H9 (cell line): Measurements from ENCODE around the gene ATP6V1G3. TPM values are rescaled to one million over a fixed set of nuclear protein-coding genes. Genes with fewer than 3 reads are reported as not detected.

Source experiments
- DNase-seq: peaks from one replicate; pipeline ENCODE4 v3.0.0-alpha.2; 2017
- H2AFZ ChIP-seq: one replicate; pipeline ENCODE4 v1.6.1; 2013; ENCODE audit warnings: mild to moderate bottlenecking, low read length, control low read depth, moderate library complexity
- H2AK5ac ChIP-seq: 2 replicates; pipeline ENCODE4 v1.6.1; 2013; ENCODE audit warnings: low read length, control low read depth, mixed read lengths; ENCODE audit not compliant: insufficient read length
- H2BK120ac ChIP-seq: one replicate; pipeline ENCODE4 v1.6.1; 2013; ENCODE audit warnings: low read depth, mild to moderate bottlenecking, low read length, control low read depth, inconsistent platforms; ENCODE audit not compliant: poor library complexity, severe bottlenecking
- H2BK12ac ChIP-seq: 2 replicates; pipeline ENCODE4 v1.6.1; 2013; ENCODE audit warnings: low read length, control low read depth, mixed read lengths, low read depth; ENCODE audit not compliant: insufficient read length
- H2BK15ac ChIP-seq: 2 replicates; pipeline ENCODE4 v1.6.1; 2013; ENCODE audit warnings: low read depth, low read length, control low read depth
- H2BK20ac ChIP-seq: one replicate; pipeline ENCODE4 v1.6.1; 2013; ENCODE audit warnings: low read depth, mild to moderate bottlenecking, low read length, control low read depth, inconsistent platforms; ENCODE audit not compliant: poor library complexity, severe bottlenecking
- H2BK5ac ChIP-seq: 2 replicates; pipeline ENCODE4 v1.6.1; 2013; ENCODE audit warnings: low read length, control low read depth, mixed read lengths; ENCODE audit not compliant: insufficient read length
- H3K14ac ChIP-seq: 2 replicates; pipeline ENCODE4 v1.6.1; 2013; ENCODE audit warnings: low read length, control low read depth; ENCODE audit not compliant: insufficient read depth
- H3K18ac ChIP-seq: 2 replicates; pipeline ENCODE4 v1.6.1; 2013; ENCODE audit warnings: low read depth, mild to moderate bottlenecking, mixed read lengths, low read length, control low read depth; ENCODE audit not compliant: insufficient read length
- H3K23ac ChIP-seq: 2 replicates; pipeline ENCODE4 v1.6.1; 2013; ENCODE audit warnings: low read length, control low read depth, mixed read lengths, low read depth; ENCODE audit not compliant: insufficient read length
- H3K23me2 ChIP-seq: 2 replicates; pipeline ENCODE4 v1.6.1; 2013; ENCODE audit warnings: low read depth, mild to moderate bottlenecking, mixed read lengths, low read length, control low read depth; ENCODE audit not compliant: insufficient read length, poor library complexity, severe bottlenecking
- H3K27ac ChIP-seq: 2 replicates; pipeline ENCODE4 v1.5.1; 2013; ENCODE audit warnings: low read length, control low read depth, mixed read lengths, low read depth; ENCODE audit not compliant: insufficient read length
- H3K27me3 ChIP-seq: 2 replicates; pipeline ENCODE4 v1.6.1; 2013; ENCODE audit warnings: low read length, control low read depth, inconsistent platforms; ENCODE audit not compliant: insufficient read depth
- H3K4ac ChIP-seq: 2 replicates; pipeline ENCODE4 v1.6.1; 2013; ENCODE audit warnings: low read depth, mild to moderate bottlenecking, control low read depth, inconsistent platforms, low read length, moderate library complexity
- H3K4me1 ChIP-seq: 2 replicates; pipeline ENCODE4 v1.6.1; 2013; ENCODE audit warnings: low read length, control low read depth, inconsistent platforms; ENCODE audit not compliant: insufficient read depth
- H3K4me2 ChIP-seq: 2 replicates; pipeline ENCODE4 v1.6.1; 2013; ENCODE audit warnings: low read length, control low read depth, mixed read lengths; ENCODE audit not compliant: insufficient read length, insufficient read depth
- H3K56ac ChIP-seq: 2 replicates; pipeline ENCODE4 v1.6.1; 2013; ENCODE audit warnings: low read depth, mild to moderate bottlenecking, mixed read lengths, low read length, control low read depth; ENCODE audit not compliant: insufficient read length
- H3K79me1 ChIP-seq: 2 replicates; pipeline ENCODE4 v1.6.1; 2013; ENCODE audit warnings: low read depth, mild to moderate bottlenecking, moderate library complexity, low read length, control low read depth, inconsistent platforms; ENCODE audit not compliant: insufficient read depth, poor library complexity, severe bottlenecking
- H3K79me2 ChIP-seq: 2 replicates; pipeline ENCODE4 v1.6.1; 2013; ENCODE audit warnings: low read length, control low read depth, inconsistent platforms; ENCODE audit not compliant: insufficient read depth
- H3K9ac ChIP-seq: 2 replicates; pipeline ENCODE4 v1.6.1; 2013; ENCODE audit warnings: low read length, control low read depth, mixed read lengths; ENCODE audit not compliant: insufficient read length; ENCODE audit errors: extremely low read depth
- H3K9me3 ChIP-seq: one replicate; pipeline ENCODE4 v1.6.1; 2013; ENCODE audit warnings: low read depth, low read length, inconsistent platforms; ENCODE audit not compliant: control insufficient read depth
- H3T11ph ChIP-seq: one replicate; pipeline ENCODE4 v1.6.1; 2013; ENCODE audit warnings: mild to moderate bottlenecking, low read length, control low read depth, inconsistent platforms
- H4K20me1 ChIP-seq: one replicate; pipeline ENCODE4 v1.6.1; 2013; ENCODE audit not compliant: control insufficient read depth, insufficient read length, insufficient read depth
- H4K5ac ChIP-seq: 2 replicates; pipeline ENCODE4 v1.6.1; 2013; ENCODE audit warnings: low read depth, mild to moderate bottlenecking, mixed read lengths, low read length, control low read depth; ENCODE audit not compliant: insufficient read length
- H4K8ac ChIP-seq: replicated peaks from 2 replicates; pipeline ENCODE4 v1.6.1; 2013; ENCODE audit warnings: low read length, control low read depth, mixed read lengths, low read depth; ENCODE audit not compliant: insufficient read length
- H4K91ac ChIP-seq: 2 replicates; pipeline ENCODE4 v1.6.1; 2013; ENCODE audit warnings: low read depth, mild to moderate bottlenecking, moderate library complexity, mixed read lengths, low read length, control low read depth; ENCODE audit not compliant: insufficient read length
- H3K27ac Mint-ChIP-seq, 3 experiments: 2 replicates in 2 of 3; 3 replicates in 1 of 3; pipeline ENCODE4 v1.8.0; 2020 to 2021; ENCODE audit warnings: mixed read lengths in 3 of 3, mild to moderate bottlenecking in 1 of 3, moderate library complexity in 1 of 3
- H3K27me3 Mint-ChIP-seq: 2 replicates; pipeline ENCODE4 v1.8.0; 2021; ENCODE audit warnings: low read depth, mild to moderate bottlenecking, moderate library complexity, mixed read lengths
- H3K36me3 Mint-ChIP-seq, 3 experiments: 2 replicates in 2 of 3; 3 replicates in 1 of 3; pipeline ENCODE4 v1.8.0; 2020 to 2021; ENCODE audit warnings: low read depth in 3 of 3, mixed read lengths in 3 of 3; ENCODE audit not compliant: insufficient read depth in 1 of 3
- H3K4me1 Mint-ChIP-seq, 2 experiments: 2 replicates each; pipeline ENCODE4 v1.8.0; 2020; ENCODE audit warnings: mixed read lengths in 2 of 2
- H3K4me3 Mint-ChIP-seq, 2 experiments: 2 replicates in 1 of 2; 3 replicates in 1 of 2; pipeline ENCODE4 v1.8.0; 2020 to 2021; ENCODE audit warnings: mild to moderate bottlenecking in 2 of 2, mixed read lengths in 2 of 2, moderate library complexity in 1 of 2
- H3K9me3 Mint-ChIP-seq, 2 experiments: 2 replicates in 1 of 2; 3 replicates in 1 of 2; pipeline ENCODE4 v1.8.0; 2020; ENCODE audit warnings: mild to moderate bottlenecking in 2 of 2, mixed read lengths in 2 of 2, moderate library complexity in 1 of 2
- WGBS: extraction: QIAGEN DNeasy Blood & Tissue Kit; methylation state at CpG from one replicate; pipeline ENCODE4 v1.1.7; 2013; ENCODE audit warnings: missing lambda C conversion rate, low lambda C conversion rate, mixed read lengths; ENCODE audit not compliant: insufficient read length; ENCODE audit errors: extremely low coverage; 5-methylcytosine and 5-hydroxymethylcytosine counted together
- total RNA-seq: library from RNA; stranded (reverse); gene quantifications from 2 replicates; pipeline ENCODE4 v1.2.1, GENCODE V29; 2021
- TF ChIP-seq, protein P1 (sequence below): fragments of 200-600 bp; sonication (generic); conservative IDR thresholded peaks from 3 replicates; pipeline ENCODE4 v1.8.0; 2021; ENCODE audit warnings: antibody characterized with exemption, mild to moderate bottlenecking

Gene ATP6V1G3
- total RNA-seq, 1 experiment from 2014 or later, result not detected

DNA sequence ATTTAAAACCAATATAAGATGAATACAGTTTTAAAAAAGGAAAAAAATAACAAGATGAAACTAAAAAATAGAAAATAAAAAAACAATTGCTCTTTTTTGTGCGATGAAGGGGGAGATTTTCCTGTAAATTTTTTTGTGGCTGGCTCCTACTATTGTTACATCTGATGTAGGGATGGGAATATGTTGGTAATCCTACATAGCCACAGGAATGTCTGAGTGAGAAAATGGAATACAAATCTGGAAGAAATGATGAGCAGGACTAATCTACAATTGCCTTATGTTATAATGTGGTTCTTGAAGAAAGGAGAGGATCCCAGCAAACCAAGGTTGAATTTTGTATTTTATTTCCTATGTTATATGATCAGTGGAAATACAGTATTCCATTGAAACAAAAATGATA lies 40.9 kb downstream of the ATP6V1G3 start:
- Histone ChIP-seq H3K23me2 (no peaks in the 10 kb centered on the region), H3K4ac (no peak overlapping the region), H4K5ac (no peak overlapping the region), H4K20me1 (no peaks in the 10 kb centered on the region), H3K79me1 (no peaks in the 10 kb centered on the region), H2AFZ (no peak overlapping the region), H2BK15ac (no peak overlapping the region), H2BK20ac (no peak overlapping the region), H3K27ac (no peak overlapping the region), H3K56ac (no peak overlapping the region), H3K79me2 (no peaks in the 10 kb centered on the region), H3K9me3 (no peaks in the 10 kb centered on the region), H2BK120ac (no peak overlapping the region), H2BK12ac (no peak overlapping the region), H3K9ac (no peak overlapping the region), H2AK5ac (no peak overlapping the region), H3K18ac (no peak overlapping the region), H3K14ac (no peak overlapping the region), H3K4me2 (no peak overlapping the region), H4K8ac (no peak overlapping the region), H2BK5ac (no peak overlapping the region), H3K4me1 (no peaks in the 10 kb centered on the region), H3K27me3 (no peaks in the 10 kb centered on the region), H3T11ph (no peak overlapping the region), H4K91ac (no peak overlapping the region), H3K23ac (no peak overlapping the region)
- Mint-ChIP-seq H3K4me1 (peaks cover 6 to 7% of the 10 kb centered on the region in 2 experiments), H3K27ac (no peak overlapping the region), H3K27me3 (no peaks in the 10 kb centered on the region), H3K4me3 (no peak overlapping the region), H3K9me3 (peaks cover 8 to 12% of the 10 kb centered on the region in 2 experiments), H3K36me3 (peaks cover 4 to 9% (median 4%) of the 10 kb centered on the region in 3 experiments; a peak in 3 of 7 replicates)
- WGBS, result no CpG with 5 or more reads among the region's 1 CpG
- DNase-seq, result no peak
- TF ChIP-seq, protein P1, sequence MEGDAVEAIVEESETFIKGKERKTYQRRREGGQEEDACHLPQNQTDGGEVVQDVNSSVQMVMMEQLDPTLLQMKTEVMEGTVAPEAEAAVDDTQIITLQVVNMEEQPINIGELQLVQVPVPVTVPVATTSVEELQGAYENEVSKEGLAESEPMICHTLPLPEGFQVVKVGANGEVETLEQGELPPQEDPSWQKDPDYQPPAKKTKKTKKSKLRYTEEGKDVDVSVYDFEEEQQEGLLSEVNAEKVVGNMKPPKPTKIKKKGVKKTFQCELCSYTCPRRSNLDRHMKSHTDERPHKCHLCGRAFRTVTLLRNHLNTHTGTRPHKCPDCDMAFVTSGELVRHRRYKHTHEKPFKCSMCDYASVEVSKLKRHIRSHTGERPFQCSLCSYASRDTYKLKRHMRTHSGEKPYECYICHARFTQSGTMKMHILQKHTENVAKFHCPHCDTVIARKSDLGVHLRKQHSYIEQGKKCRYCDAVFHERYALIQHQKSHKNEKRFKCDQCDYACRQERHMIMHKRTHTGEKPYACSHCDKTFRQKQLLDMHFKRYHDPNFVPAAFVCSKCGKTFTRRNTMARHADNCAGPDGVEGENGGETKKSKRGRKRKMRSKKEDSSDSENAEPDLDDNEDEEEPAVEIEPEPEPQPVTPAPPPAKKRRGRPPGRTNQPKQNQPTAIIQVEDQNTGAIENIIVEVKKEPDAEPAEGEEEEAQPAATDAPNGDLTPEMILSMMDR, result no peak
